ENCODE measurements around the gene PIGU. TPM values are rescaled to one million over a fixed set of nuclear protein-coding genes. Genes with fewer than 3 reads are reported as not detected.

PIGU gene
- total RNA-seq, 4 donors from 2014 or later: 9.5 to 17.5 (median 12.5) TPM

DNA sequence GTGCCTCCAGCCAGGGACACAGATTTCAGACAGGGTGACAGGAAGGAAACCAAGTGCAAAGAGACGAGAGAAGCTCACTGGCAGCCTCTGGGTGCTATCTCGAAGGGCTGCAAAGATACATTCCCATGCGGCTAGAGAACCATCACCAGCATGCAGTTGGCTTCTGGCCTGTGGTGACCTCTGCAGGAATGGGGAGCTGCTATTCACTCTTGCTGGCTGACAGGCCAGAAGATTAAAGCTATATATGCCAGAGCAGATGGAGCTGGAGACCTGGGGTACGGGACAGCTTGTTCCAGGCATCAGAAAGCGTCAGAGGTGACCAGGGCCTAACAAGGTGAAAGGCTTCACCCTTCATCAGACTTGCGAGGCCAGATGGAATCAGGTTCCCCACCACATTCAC lies 98.4 kb downstream of the PIGU start:
- Histone ChIP-seq H3K36me3 (no peaks in the 10 kb centered on the region), H3K27me3 (no peaks in the 10 kb centered on the region), H3K27ac (no peak overlapping the region), H3K9me3 (no peaks in the 10 kb centered on the region), H3K4me1 (peaks cover 3 to 6% of the 10 kb centered on the region in 2 donors), H3K4me3 (no peak overlapping the region)
- intact Hi-C loops (cut with DNase I; ENCODE audit: low total_unique reads): no loop called here
- no peak for DNase-seq
- TF ChIP-seq CTCF (IDR thresholded peaks at IDR 0.05): no peak
- no peak for TF ChIP-seq POLR2A (IDR thresholded peaks at IDR 0.05)

- no peak overlapping the region for H3K27ac ChIP-seq
- no peak for DNase-seq
- H3K27me3 ChIP-seq: no peaks in the 10 kb centered on the region
- H3K4me3 ChIP-seq: no peak overlapping the region
- intact Hi-C loops (cut with DNase I; ENCODE audit: low total_unique reads): no loop called here
- H3K36me3 ChIP-seq: no peaks in the 10 kb centered on the region
- TF ChIP-seq POLR2A (IDR thresholded peaks at IDR 0.05): no peak
- TF ChIP-seq CTCF (IDR thresholded peaks at IDR 0.05): no peak
- H3K4me1 ChIP-seq: peaks cover 3 to 6% of the 10 kb centered on the region in 2 donors
- no peaks in the 10 kb centered on the region for H3K9me3 ChIP-seq
Measured at GRCh38 chr20:34578025-34578424, 98.9 kb downstream of the PIGU start.

DNA sequence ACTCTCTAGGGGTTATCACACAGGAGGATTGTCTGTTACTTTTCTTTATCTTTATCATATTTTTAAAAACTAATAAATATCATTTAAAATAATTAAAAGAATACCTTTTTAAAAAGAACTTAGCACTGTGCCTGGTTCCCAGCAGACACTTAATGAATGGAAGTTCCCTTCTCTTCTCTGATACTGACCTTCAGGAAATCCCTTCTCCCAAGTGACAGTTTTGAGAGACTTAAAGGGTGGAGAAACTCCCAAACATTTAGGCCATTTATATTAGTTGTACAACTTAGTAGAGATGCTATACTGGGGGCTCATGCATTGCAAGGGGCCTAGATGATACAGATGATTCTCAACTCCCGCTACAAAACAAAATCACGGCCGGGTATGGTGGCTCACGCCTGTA lies 99.8 kb downstream of the PIGU start:
- H3K4me3 ChIP-seq: no peak overlapping the region
- H3K27me3 ChIP-seq: no peaks in the 10 kb centered on the region
- H3K36me3 ChIP-seq: no peaks in the 10 kb centered on the region
- H3K9me3 ChIP-seq: no peaks in the 10 kb centered on the region
- intact Hi-C loops (cut with DNase I; ENCODE audit: low total_unique reads): no loop called here
- H3K27ac ChIP-seq: no peak overlapping the region
- TF ChIP-seq POLR2A (IDR thresholded peaks at IDR 0.05) (no peak), CTCF (IDR thresholded peaks at IDR 0.05) (no peak)
- H3K4me1 ChIP-seq: peaks cover 3 to 6% of the 10 kb centered on the region in 2 donors
- no peak for DNase-seq

DNA sequence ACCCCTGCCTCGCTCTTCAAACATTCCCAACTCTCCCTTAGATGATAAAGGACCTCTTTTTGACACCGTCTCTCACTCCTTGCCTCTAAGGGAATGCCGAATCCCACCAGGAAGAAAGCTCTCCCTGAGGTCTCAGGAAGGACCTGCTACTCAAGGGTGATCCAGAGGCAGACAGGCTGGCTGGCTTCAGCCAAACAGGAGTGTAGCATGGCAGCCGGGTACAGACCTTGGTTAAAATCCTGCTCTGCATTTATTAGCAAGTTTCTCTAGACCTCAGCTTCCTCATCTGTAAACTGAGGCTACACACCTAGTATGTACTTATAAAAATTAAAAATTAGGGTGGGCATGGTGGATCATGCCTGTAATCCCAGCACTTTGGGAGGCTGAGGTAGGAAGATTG lies 101.1 kb downstream of the PIGU start:
- DNase-seq: no peak
- Histone ChIP-seq H3K9me3 (no peaks in the 10 kb centered on the region), H3K4me3 (no peak overlapping the region), H3K4me1 (no peaks in the 10 kb centered on the region), H3K27me3 (no peaks in the 10 kb centered on the region), H3K36me3 (no peaks in the 10 kb centered on the region), H3K27ac (no peak overlapping the region)
- intact Hi-C loops (cut with DNase I; ENCODE audit: low total_unique reads): no loop called here
- TF ChIP-seq CTCF (IDR thresholded peaks at IDR 0.05) (no peak), POLR2A (IDR thresholded peaks at IDR 0.05) (no peak)

DNA sequence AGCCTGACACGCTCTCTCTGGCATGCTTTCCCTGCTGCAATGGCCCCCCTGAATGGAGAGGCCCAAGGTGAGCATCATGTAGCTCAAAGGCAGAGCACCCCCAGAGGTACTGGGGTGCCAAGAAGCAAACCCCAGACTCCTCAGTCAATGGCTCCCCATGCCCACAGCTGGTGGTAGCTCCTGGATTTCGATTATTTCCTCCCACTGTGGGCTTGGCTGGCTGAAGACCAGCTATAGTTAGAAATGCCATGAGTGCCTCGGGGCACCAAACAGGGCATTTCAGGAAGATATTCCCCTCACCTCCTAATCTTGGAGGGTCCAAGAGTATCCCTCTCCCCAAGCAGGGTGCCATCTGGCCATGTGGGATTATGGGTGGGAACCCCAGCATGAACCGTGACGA lies 101.6 kb downstream of the PIGU start:
- no peaks in the 10 kb centered on the region for H3K36me3 ChIP-seq
- no peak for TF ChIP-seq CTCF (IDR thresholded peaks at IDR 0.05)
- no peak for TF ChIP-seq POLR2A (IDR thresholded peaks at IDR 0.05)
- intact Hi-C loops (cut with DNase I; ENCODE audit: low total_unique reads): no loop called here

More for the DNA sequence above, 101.6 kb downstream of the PIGU start:
- no peak overlapping the region for H3K4me3 ChIP-seq
- H3K9me3 ChIP-seq: no peaks in the 10 kb centered on the region
- no peak for DNase-seq
- H3K27ac ChIP-seq: no peak overlapping the region
- no peaks in the 10 kb centered on the region for H3K27me3 ChIP-seq
- no peaks in the 10 kb centered on the region for H3K4me1 ChIP-seq
